ENCODE results near the gene PFKFB4. TPM values are rescaled to one million over a fixed set of nuclear protein-coding genes. Genes with fewer than 3 reads are reported as not detected.

Gene PFKFB4
- total and polyA plus RNA-seq, 2 experiments from 2014 or later, result 8.6 to 22.9 TPM

DNA sequence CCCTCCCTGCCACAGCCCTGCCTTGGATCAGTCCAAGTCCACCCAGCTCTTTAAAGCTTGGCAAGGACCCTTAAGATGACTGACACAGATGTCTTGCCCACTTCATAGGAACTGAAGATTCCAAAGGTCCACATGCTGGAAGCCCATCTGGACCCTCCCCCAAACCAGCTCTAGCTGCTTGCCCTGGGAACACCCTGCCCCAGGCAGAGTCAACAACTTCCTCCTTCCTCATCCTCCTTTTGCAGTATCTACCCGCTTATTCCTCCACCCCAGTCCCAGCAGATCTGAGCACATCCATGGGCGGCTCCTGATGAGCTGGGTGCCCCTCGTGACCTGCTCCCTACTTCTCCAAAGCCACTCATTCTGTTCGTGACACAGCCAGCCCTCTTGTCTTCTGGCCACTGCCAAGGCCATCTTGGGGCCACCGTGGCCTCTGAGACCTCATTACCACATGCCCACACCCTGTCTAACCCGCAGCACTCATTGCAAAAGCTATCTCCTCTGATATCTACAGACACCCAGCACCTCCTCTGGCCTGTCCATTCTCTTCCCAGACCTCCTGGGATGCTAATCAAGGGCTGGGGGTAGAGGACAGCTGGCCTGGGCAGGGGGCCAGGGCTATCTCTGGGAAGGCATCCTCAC, 2.0 kb upstream of the PFKFB4 start:
- Histone ChIP-seq H3K9me2 (ENCODE audit: insufficient read depth) (no peaks in the 10 kb centered on the region), H3K4me2 (no peak overlapping the region), H3F3A (replicated peaks; ENCODE audit: low read depth) (peaks cover 11% of the 10 kb centered on the region), H3K36me3 (ENCODE audit: insufficient read depth) (no peaks in the 10 kb centered on the region), H3K27me3 (ENCODE audit: insufficient read depth) (no peaks in the 10 kb centered on the region), H3K4me3 (no peak overlapping the region), H3K27ac (ENCODE audit: low read depth) (no peak overlapping the region), H3K4me1 (ENCODE audit: insufficient read depth) (peaks cover 30% of the 10 kb centered on the region), H4K20me1 (replicated peaks; ENCODE audit: insufficient read depth) (no peaks in the 10 kb centered on the region), H2AFZ (no peak overlapping the region), H3K79me2 (replicated peaks; ENCODE audit: insufficient read depth) (peaks cover 21% of the 10 kb centered on the region)
- ATAC-seq (no peak), DNase-seq (ENCODE audit: low spot score) (no peak)
- TF ChIP-seq EZH2phosphoT487 (IDR thresholded peaks at IDR 0.05; ENCODE audit: unreplicated experiment) (no peak), ZNF331 (CRISPR knock-in tag; IDR thresholded peaks at IDR 0.05; ENCODE audit: low read depth) (no peak), JUNB (IDR thresholded peaks at IDR 0.05; ENCODE audit: unreplicated experiment) (no peak), EZH2 (IDR thresholded peaks at IDR 0.05; ENCODE audit: low read depth, unreplicated experiment) (no peak), STAT1 (IDR thresholded peaks at IDR 0.05; ENCODE audit: unreplicated experiment) (no peak)
- TF ChIP-seq, protein P1, sequence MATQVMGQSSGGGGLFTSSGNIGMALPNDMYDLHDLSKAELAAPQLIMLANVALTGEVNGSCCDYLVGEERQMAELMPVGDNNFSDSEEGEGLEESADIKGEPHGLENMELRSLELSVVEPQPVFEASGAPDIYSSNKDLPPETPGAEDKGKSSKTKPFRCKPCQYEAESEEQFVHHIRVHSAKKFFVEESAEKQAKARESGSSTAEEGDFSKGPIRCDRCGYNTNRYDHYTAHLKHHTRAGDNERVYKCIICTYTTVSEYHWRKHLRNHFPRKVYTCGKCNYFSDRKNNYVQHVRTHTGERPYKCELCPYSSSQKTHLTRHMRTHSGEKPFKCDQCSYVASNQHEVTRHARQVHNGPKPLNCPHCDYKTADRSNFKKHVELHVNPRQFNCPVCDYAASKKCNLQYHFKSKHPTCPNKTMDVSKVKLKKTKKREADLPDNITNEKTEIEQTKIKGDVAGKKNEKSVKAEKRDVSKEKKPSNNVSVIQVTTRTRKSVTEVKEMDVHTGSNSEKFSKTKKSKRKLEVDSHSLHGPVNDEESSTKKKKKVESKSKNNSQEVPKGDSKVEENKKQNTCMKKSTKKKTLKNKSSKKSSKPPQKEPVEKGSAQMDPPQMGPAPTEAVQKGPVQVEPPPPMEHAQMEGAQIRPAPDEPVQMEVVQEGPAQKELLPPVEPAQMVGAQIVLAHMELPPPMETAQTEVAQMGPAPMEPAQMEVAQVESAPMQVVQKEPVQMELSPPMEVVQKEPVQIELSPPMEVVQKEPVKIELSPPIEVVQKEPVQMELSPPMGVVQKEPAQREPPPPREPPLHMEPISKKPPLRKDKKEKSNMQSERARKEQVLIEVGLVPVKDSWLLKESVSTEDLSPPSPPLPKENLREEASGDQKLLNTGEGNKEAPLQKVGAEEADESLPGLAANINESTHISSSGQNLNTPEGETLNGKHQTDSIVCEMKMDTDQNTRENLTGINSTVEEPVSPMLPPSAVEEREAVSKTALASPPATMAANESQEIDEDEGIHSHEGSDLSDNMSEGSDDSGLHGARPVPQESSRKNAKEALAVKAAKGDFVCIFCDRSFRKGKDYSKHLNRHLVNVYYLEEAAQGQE (IDR thresholded peaks at IDR 0.05; ENCODE audit: unreplicated experiment), result no peak
- TF ChIP-seq, protein P2, sequence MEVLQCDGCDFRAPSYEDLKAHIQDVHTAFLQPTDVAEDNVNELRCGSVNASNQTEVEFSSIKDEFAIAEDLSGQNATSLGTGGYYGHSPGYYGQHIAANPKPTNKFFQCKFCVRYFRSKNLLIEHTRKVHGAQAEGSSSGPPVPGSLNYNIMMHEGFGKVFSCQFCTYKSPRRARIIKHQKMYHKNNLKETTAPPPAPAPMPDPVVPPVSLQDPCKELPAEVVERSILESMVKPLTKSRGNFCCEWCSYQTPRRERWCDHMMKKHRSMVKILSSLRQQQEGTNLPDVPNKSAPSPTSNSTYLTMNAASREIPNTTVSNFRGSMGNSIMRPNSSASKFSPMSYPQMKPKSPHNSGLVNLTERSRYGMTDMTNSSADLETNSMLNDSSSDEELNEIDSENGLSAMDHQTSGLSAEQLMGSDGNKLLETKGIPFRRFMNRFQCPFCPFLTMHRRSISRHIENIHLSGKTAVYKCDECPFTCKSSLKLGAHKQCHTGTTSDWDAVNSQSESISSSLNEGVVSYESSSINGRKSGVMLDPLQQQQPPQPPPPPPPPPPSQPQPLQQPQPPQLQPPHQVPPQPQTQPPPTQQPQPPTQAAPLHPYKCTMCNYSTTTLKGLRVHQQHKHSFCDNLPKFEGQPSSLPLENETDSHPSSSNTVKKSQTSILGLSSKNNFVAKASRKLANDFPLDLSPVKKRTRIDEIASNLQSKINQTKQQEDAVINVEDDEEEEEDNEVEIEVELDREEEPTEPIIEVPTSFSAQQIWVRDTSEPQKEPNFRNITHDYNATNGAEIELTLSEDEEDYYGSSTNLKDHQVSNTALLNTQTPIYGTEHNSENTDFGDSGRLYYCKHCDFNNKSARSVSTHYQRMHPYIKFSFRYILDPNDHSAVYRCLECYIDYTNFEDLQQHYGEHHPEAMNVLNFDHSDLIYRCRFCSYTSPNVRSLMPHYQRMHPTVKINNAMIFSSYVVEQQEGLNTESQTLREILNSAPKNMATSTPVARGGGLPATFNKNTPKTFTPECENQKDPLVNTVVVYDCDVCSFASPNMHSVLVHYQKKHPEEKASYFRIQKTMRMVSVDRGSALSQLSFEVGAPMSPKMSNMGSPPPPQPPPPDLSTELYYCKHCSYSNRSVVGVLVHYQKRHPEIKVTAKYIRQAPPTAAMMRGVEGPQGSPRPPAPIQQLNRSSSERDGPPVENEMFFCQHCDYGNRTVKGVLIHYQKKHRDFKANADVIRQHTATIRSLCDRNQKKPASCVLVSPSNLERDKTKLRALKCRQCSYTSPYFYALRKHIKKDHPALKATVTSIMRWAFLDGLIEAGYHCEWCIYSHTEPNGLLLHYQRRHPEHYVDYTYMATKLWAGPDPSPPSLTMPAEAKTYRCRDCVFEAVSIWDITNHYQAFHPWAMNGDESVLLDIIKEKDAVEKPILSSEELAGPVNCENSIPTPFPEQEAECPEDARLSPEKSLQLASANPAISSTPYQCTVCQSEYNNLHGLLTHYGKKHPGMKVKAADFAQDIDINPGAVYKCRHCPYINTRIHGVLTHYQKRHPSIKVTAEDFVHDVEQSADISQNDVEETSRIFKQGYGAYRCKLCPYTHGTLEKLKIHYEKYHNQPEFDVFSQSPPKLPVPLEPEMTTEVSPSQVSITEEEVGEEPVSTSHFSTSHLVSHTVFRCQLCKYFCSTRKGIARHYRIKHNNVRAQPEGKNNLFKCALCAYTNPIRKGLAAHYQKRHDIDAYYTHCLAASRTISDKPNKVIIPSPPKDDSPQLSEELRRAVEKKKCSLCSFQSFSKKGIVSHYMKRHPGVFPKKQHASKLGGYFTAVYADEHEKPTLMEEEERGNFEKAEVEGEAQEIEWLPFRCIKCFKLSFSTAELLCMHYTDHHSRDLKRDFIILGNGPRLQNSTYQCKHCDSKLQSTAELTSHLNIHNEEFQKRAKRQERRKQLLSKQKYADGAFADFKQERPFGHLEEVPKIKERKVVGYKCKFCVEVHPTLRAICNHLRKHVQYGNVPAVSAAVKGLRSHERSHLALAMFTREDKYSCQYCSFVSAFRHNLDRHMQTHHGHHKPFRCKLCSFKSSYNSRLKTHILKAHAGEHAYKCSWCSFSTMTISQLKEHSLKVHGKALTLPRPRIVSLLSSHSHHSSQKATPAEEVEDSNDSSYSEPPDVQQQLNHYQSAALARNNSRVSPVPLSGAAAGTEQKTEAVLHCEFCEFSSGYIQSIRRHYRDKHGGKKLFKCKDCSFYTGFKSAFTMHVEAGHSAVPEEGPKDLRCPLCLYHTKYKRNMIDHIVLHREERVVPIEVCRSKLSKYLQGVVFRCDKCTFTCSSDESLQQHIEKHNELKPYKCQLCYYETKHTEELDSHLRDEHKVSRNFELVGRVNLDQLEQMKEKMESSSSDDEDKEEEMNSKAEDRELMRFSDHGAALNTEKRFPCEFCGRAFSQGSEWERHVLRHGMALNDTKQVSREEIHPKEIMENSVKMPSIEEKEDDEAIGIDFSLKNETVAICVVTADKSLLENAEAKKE (CRISPR knock-in tag; IDR thresholded peaks at IDR 0.05), result no peak
- TF ChIP-seq, protein P3, sequence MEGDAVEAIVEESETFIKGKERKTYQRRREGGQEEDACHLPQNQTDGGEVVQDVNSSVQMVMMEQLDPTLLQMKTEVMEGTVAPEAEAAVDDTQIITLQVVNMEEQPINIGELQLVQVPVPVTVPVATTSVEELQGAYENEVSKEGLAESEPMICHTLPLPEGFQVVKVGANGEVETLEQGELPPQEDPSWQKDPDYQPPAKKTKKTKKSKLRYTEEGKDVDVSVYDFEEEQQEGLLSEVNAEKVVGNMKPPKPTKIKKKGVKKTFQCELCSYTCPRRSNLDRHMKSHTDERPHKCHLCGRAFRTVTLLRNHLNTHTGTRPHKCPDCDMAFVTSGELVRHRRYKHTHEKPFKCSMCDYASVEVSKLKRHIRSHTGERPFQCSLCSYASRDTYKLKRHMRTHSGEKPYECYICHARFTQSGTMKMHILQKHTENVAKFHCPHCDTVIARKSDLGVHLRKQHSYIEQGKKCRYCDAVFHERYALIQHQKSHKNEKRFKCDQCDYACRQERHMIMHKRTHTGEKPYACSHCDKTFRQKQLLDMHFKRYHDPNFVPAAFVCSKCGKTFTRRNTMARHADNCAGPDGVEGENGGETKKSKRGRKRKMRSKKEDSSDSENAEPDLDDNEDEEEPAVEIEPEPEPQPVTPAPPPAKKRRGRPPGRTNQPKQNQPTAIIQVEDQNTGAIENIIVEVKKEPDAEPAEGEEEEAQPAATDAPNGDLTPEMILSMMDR (conservative IDR thresholded peaks at IDR 0.05; ENCODE audit: low read depth in 2 of 2), result no peak; a peak in 1 of 4 replicates
- peaks cover 22% of the 10 kb centered on the region for H3K27me3 Mint-ChIP-seq (ENCODE audit: insufficient read depth, low read depth, poor library complexity)
- no peak overlapping the region for H3K27ac Mint-ChIP-seq
- H3K9me3 Mint-ChIP-seq, result no peaks in the 10 kb centered on the region; the same call in 2 of the 3 replicates
- no peak overlapping the region; the same call in 2 of the 3 replicates for H3K4me3 Mint-ChIP-seq
- peaks cover 50% of the 10 kb centered on the region for H3K4me1 Mint-ChIP-seq
- H3K36me3 Mint-ChIP-seq (ENCODE audit: low read depth), result no peaks in the 10 kb centered on the region; the same call in 2 of the 3 replicates
